HG03442 (cell line): Measurements from ENCODE around the gene MPDZ.

Experiments used
- ATAC-seq: cut with Tn5 transposase; IDR thresholded peaks from one replicate; pipeline ENCODE4 v1.9.1; 2021; ENCODE audit warnings: mild to moderate bottlenecking, moderate library complexity; ENCODE audit not compliant: unreplicated experiment

Gene MPDZ

GRCh38 chr9:13279284-13280141 is at the start of gene MPDZ:
MPDZ (minus strand) TSS chr9:13279692; CDS start chr9:13250315, 29,377 bp downstream.
- no peak for ATAC-seq

DNA sequence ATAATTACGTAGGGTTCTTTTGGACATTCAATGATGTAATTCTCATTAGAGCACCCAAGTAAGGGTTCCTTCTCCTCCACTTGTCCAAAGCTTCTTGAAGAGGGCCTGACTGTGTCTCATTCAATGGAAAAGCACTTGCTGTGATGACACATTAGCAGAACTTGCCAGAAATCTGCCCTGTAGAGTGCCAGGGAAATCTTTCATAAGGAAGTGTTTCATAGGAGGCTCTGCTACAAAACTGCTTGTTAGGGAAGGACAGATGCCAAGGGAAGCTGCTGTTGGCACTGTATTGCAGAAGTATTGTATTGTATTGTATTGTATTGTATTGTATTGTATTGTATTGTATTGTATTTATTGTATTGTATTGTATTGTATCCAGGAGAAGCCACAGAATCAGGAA is 45.5 kb upstream of the MPDZ start:
- no peak for ATAC-seq

DNA sequence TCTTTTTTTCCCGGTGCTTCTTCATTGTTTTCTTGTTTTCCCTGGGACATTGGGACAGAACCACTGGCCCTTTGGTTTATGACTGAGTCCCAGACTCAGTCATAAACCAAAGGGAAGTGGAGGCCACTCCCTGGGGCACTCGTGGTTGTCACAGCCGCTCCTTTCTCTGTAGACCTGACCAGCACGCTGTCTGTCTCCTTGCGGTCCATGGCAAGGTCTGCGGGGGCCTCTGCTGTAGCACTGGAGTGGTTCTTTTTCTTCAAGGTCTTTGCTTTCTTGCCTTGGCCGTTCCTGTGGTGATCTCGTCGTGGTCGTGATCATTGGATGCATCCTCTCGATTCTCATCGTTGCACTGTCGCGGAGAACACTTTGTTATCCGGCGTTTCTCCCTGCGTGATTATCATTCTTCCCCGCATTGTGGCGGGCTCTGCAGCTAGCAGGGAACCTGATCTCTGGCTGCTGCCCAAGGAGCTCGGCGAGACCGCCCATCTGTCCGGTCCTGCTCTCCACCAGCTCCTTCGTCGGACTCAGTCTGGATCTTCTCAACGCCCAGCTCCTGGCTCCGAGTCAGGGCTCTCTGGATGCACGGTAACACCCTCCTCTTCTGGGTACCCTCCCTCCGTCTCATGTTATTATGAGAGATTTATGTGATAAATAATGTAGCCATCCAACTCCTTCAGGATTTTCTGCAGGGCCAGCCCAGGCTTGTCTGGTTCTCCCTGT is 43.5 kb upstream of the MPDZ start:
- ATAC-seq = no peak

GRCh38 chr9:13318027-13318426 is 38.5 kb upstream of the MPDZ start:
- no peak for ATAC-seq

GRCh38 chr9:13296972-13297371 is 17.5 kb upstream of the MPDZ start:
- no peak for ATAC-seq

DNA sequence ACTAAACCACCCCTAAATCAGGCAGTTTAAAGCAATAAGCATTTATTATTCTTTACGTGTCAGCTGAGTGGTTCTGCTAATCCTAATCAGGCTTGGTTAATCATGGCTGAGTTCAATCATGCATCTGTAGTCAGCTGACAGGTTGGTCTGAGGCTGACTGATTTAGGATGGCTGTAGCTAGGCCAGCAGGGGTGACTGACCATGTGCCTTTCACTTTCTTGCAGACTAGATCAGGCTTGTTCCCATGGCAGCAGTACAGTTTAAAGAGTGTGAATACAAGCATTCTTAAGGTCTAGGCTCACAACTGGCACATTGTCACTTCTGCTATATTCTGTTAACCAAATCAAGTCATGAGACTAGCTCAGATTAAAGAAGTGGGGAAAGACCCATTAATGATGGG is 16.1 kb upstream of the MPDZ start:
- ATAC-seq = no peak

GRCh38 chr9:13292782-13293181 is 13.3 kb upstream of the MPDZ start:
- no peak for ATAC-seq

- ATAC-seq = no peak
Measured at GRCh38 chr9:13292158-13292557, 12.7 kb upstream of the MPDZ start.

GRCh38 chr9:13291718-13292117 is 12.2 kb upstream of the MPDZ start:
- no peak for ATAC-seq

DNA sequence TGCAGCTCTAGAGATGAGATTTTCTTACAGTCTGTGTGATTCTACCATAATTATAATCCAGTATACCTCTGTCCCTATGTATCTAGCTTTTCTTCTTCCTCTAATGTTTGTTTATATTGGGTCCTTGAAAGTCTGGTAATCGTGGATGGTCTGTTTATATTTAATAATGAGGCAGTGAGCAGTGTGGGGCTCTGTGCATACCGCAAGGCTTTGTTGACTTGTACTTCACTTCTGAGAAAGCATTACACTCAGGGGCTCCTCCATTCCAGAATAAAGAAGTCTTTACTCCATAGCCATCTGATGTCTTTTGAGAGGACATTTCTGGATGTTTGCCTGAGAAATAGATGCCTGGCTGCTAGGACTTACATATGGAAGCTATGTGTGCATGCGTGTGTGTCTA is 4.5 kb upstream of the MPDZ start:
- no peak for ATAC-seq

- ATAC-seq = no peak
Measured at GRCh38 chr9:13282998-13283397, 3.5 kb upstream of the MPDZ start.

GRCh38 chr9:13281356-13282016 is 2.0 kb upstream of the MPDZ start:
- ATAC-seq = no peak

DNA sequence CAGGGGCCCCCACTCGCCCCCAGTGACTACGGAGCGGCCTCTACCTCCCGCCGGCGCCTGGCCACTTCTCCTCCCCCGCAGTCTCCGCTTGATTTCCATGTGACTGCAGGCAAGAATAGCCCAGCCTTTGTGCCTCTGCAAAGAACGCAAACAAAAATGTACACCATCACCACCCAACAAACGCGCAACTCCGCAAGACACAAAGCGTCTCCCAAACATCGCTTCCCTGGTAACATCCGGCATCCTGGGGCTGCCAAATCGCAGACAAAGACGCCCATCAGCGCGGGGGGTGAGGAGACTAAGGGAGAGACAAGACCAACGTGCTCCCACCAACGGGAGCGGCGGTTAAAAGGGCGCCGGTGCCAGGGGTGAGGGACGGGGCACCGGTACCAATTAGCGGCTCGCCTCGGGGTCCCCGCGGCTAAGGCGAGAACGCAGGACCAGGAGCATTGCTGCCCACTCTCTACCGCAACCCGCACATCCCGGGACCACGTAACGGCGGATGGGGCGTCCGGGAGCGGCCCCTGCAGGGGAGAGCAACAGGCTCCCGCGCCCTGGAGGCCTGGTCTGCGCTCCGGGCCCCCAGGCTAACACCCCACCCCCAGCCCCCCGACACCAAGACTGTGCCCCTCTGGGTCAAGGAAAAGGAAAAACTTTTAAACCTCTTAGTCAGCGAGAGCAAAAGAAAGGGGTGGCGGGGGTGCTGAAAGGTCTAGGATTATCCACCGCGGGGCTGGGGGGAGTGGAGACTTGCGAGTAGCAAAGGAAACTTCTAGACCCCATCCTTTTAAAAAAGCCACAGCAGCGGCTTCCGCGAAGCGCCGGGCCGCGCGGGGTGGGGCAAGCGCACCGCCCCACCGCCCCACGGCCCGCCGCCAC is 885 bp downstream of the MPDZ start:
- no peak for ATAC-seq

DNA sequence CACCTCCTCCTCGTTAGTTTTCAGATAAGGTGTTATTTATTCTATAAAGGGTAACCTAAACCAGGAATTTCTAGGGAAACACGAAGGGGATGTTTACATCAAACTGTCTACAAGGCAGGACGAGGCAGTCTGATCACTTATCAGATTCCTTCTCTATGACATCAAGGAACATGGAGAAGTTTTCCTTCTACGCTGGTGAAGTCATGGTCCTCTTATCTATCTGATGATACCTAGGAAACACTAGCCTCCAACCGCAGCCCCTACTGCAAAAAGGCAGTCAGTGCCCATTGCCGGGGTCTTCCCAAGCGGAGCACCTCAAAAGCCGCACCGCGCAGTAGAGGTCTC is 1.5 kb downstream of the MPDZ start:
- no peak for ATAC-seq

DNA sequence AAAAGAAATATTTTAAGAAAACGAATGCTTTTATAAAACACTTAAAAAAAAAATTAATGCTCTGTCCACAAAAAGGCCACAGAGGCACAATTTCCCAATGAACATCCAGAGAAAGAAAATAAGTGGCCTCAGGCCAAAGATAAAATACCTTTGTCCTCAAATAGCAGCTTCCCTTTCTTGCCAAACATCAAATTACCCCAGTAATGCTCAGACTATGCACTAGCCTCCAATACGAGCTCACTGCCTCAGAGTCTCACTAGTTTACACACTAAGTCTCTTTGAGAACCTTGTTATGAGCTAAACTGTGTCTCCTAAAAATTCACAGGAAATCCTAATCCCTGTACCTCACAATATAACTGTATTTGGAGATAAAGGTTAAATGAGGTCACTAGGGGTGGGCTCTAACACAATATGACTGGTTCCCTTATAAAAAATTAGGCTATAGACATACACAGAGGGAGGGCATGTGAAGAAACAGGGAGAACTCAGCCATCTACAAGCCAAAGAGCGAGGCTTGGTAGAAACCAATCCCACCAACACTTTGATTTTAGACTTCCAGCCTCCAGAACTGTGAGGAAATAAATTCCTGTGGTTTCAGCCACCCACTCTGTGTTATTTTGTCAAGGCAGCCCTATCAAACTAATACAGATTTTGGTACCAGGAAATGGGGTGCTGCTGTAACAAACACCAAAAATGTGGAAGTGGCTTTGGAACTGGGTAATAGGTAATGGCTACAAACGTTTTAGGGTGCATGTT is 4.4 kb downstream of the MPDZ start:
- ATAC-seq = no peak

DNA sequence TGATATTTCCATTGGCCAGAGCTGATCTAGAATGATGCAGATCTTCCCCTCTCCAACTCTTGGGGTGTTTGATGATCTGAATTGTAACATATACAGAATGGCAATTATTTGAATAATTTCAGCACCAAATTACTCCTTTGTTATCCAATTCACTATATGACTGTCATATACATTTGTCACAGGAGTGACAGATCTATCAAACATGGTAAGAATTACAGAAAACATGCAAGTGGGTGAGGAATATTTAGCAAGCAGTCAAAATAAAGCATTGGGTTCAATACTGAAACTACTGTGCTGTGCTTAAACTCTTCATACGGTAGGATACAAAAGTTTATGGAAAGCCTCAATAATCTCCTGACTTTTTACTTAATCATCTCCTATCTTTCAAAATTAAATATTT is 8.8 kb downstream of the MPDZ start:
- ATAC-seq = no peak

- ATAC-seq = no peak
Measured at GRCh38 chr9:13269589-13270452, 9.7 kb downstream of the MPDZ start.

DNA sequence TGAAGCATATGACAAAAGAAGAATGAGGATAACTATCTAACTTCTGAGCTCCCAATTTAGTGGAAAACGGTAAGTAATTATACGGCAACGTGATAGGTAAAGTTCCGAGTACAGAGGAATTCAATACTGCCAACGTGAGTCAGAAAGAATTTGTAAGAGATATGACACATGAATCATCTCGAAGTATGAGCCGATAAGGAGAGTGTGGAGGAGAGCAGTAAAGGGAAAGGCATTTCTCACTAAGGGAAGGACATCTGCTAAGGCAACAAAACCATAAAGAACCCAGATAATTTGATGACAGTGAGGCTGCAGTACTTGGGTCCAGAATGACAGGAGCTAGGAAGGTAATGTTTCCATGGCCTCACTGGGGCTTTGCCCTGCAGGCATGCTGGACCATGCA is 11.0 kb downstream of the MPDZ start:
- ATAC-seq = no peak

DNA sequence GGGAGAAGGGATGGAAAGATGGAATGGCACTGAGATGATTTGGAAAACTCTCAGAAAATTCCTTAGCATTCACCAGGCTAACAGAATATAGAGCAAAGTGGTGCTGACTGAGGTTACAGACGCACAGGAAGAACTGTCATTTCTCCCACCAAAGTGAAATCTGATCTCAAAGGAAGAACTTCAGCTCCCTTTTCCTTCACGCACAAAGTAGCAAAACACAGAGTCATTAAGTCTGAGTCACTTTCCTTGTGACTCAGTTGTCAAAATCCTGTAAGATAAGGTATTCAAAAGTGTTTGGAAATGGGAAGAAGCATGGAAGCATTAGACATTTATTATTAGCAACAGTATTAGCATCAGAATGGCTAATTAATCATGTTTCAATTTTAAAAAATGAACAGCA is 11.7 kb downstream of the MPDZ start:
- ATAC-seq = no peak
